Osteoblast (primary cell): ENCODE measurements around the gene TMEM9B. TPM values are rescaled to one million over a fixed set of nuclear protein-coding genes. Genes with fewer than 3 reads are reported as not detected.

Source experiments
- DNase-seq: peaks from one replicate; pipeline ENCODE4 v3.0.0; 2011; ENCODE audit warnings: low spot score, mixed read lengths; ENCODE audit not compliant: insufficient read length; ENCODE audit errors: missing footprints
- H2AFZ ChIP-seq: 2 replicates; pipeline ENCODE4 v1.6.0; 2011; ENCODE audit warnings: mild to moderate bottlenecking, low read length
- H3K27ac ChIP-seq: 2 replicates; pipeline ENCODE4 v1.5.1; 2011; ENCODE audit warnings: mild to moderate bottlenecking, low read depth, low read length, moderate library complexity
- H3K27me3 ChIP-seq: 2 replicates; pipeline ENCODE4 v1.6.0; 2012; ENCODE audit warnings: mild to moderate bottlenecking, control low read depth, inconsistent platforms, low read length, moderate library complexity; ENCODE audit not compliant: insufficient read depth
- H3K36me3 ChIP-seq: 2 replicates; pipeline ENCODE4 v1.5.1; 2011; ENCODE audit warnings: mild to moderate bottlenecking, low read length, control low read depth, moderate library complexity; ENCODE audit not compliant: insufficient read depth
- H3K4me1 ChIP-seq: 2 replicates; pipeline ENCODE4 v1.5.1; 2011; ENCODE audit warnings: mild to moderate bottlenecking, low read length, control low read depth, moderate library complexity; ENCODE audit not compliant: insufficient read depth
- H3K4me2 ChIP-seq: 2 replicates; pipeline ENCODE4 v1.6.0; 2011; ENCODE audit warnings: mild to moderate bottlenecking, low read length; ENCODE audit not compliant: insufficient read depth
- H3K4me3 ChIP-seq: fragments of 200-600 bp; sonication (generic); 3 replicates; pipeline ENCODE4 v1.5.1; 2012; ENCODE audit warnings: mild to moderate bottlenecking, low read length, inconsistent platforms; ENCODE audit not compliant: insufficient read depth
- H3K79me2 ChIP-seq: 2 replicates; pipeline ENCODE4 v1.6.0; 2012; ENCODE audit warnings: mild to moderate bottlenecking, low read length, control low read depth, inconsistent platforms; ENCODE audit not compliant: insufficient read depth
- H3K9me3 ChIP-seq: 2 replicates; pipeline ENCODE4 v1.5.1; 2011; ENCODE audit warnings: low read depth, low read length, control low read depth
- H4K20me1 ChIP-seq: 2 replicates; pipeline ENCODE4 v1.6.0; 2012; ENCODE audit warnings: mild to moderate bottlenecking, low read length, control low read depth; ENCODE audit not compliant: insufficient read depth
- CTCF ChIP-seq: IDR thresholded peaks from 2 replicates; pipeline ENCODE4 v1.5.1; 2011; ENCODE audit warnings: mild to moderate bottlenecking, low read depth, low read length, moderate library complexity; ENCODE audit errors: extremely low read depth
- total RNA-seq: library from RNA; depleted of rRNA; stranded (reverse); fragments of >200 nt; gene quantifications from 2 replicates; pipeline ENCODE4 v1.2.3, GENCODE V29; 2012

TMEM9B gene
- total RNA-seq, 1 donor, result 32.6 TPM

- H3K27me3 ChIP-seq, result no peaks in the 10 kb centered on the region
- peaks cover 35% of the 10 kb centered on the region for H3K4me1 ChIP-seq
- H4K20me1 ChIP-seq, result no peaks in the 10 kb centered on the region
- peak; percentile 75 for TF ChIP-seq CTCF
- DNase-seq, result peak; percentile 86
- H3K79me2 ChIP-seq, result peaks cover 17% of the 10 kb centered on the region
- peak overlapping the region; percentile 56 for H3K4me2 ChIP-seq
- H3K4me3 ChIP-seq, result peak overlapping the region; percentile 46
- no peaks in the 10 kb centered on the region for H3K9me3 ChIP-seq
- H3K27ac ChIP-seq, result peak overlapping the region; percentile 43
- H2AFZ ChIP-seq, result peak overlapping the region; percentile 59
- H3K36me3 ChIP-seq, result peaks cover 24% of the 10 kb centered on the region
These were observed 50.1 kb downstream of the TMEM9B start for GRCh38 chr11:8913961-8914660.

DNA sequence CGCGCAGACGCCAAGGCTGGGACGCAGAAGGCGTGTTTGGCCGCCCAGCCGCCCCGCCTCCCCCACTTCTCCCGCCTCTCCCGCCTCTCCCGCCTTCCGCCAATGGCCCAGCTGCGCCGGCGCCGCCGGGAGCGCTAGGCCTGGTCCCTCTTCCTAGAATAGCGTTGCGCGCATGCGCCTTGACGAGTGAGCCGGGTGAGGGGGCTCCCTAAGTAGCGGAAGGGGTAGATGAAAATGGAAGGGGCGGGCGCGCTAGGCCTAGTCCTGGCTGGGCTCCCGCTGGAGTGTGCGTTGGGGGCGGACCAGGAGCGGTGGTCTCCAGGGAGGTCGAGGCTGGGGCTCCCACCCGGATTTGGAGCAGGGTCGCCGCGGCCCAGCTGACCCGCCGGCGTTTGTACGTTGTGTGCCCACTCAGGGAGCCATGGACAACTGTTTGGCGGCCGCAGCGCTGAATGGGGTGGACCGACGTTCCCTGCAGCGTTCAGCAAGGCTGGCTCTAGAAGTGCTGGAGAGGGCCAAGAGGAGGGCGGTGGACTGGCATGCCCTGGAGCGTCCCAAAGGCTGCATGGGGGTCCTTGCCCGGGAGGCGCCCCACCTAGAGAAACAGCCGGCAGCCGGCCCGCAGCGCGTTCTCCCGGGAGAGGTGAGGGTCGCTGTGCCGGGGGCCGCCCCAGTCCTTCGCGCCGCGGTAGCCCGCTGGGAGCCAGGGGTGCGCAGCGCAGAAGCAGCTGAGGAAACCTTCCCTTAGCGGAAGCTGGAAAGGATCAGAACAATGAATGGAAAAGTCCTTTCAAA lies 53.0 kb downstream of the TMEM9B start, which contains the start of gene AKIP1:
TSS of gene AKIP1 (plus strand) at position 161 of the 795 bp plus-strand sequence. CDS start at position 422, 261 bp downstream.
- Histone ChIP-seq H3K27me3 (no peaks in the 10 kb centered on the region), H3K4me1 (peaks cover 26% of the 10 kb centered on the region), H3K79me2 (peaks cover 17% of the 10 kb centered on the region), H3K4me2 (peak within 1 kb of the TSS; percentile 93), H3K36me3 (peaks cover 10% of the 10 kb centered on the region), H4K20me1 (no peaks in the 10 kb centered on the region), H3K27ac (peak within 1 kb of the TSS; percentile 74), H2AFZ (peak within 1 kb of the TSS; percentile 94), H3K4me3 (peak within 1 kb of the TSS; percentile 95), H3K9me3 (no peaks in the 10 kb centered on the region)
- no peak for TF ChIP-seq CTCF
- peak; percentile 97 for DNase-seq

GRCh38 chr11:8910649-8911026 lies 53.6 kb downstream of the TMEM9B start:
- Histone ChIP-seq H2AFZ (peak overlapping the region; percentile 88), H3K27ac (no peak overlapping the region), H3K4me2 (peak overlapping the region; percentile 93), H3K4me1 (peaks cover 32% of the 10 kb centered on the region), H3K36me3 (peaks cover 10% of the 10 kb centered on the region), H3K4me3 (peak overlapping the region; percentile 95), H3K79me2 (peaks cover 17% of the 10 kb centered on the region), H3K9me3 (no peaks in the 10 kb centered on the region), H4K20me1 (no peaks in the 10 kb centered on the region), H3K27me3 (no peaks in the 10 kb centered on the region)
- DNase-seq, result no peak
- TF ChIP-seq CTCF, result no peak

DNA sequence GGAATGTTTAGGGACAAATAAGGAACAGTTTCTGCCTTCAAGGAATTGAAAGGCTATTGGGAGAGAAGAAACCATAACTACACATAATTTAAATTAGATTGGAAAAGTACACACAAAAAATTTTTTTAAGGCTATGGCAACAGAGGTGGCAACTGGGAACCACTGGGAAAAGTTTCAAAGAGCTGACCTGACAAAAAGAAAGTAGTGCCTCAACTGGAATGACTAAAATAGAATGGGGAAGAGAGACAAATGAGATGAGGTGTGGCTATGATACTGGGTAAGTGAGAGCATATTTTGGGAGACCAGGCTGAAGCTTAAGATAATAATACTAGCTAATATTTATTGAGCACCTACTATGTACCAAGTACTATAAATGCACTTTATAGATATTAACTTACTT lies 56.1 kb downstream of the TMEM9B start:
- no peak for TF ChIP-seq CTCF
- Histone ChIP-seq H3K4me3 (no peak overlapping the region), H3K9me3 (no peaks in the 10 kb centered on the region), H3K79me2 (peaks cover 13% of the 10 kb centered on the region), H3K36me3 (no peaks in the 10 kb centered on the region), H2AFZ (no peak overlapping the region), H3K4me2 (no peak overlapping the region), H3K27me3 (no peaks in the 10 kb centered on the region), H3K4me1 (peaks cover 22% of the 10 kb centered on the region), H4K20me1 (no peaks in the 10 kb centered on the region), H3K27ac (no peak overlapping the region)
- no peak for DNase-seq
